AG04449 (cell line): ENCODE results near the gene ESRRA.

Experiments used
- CTCF ChIA-PET: fragments of 350-600 bp; formaldehyde crosslinking; extraction: SDS; loops from one replicate; lab custom pipeline; 2021; ENCODE audit warnings: antibody characterized with exemption; lab: Yijun Ruan, JAX
- POLR2A ChIA-PET: fragments of 400-600, 350-600 bp; formaldehyde crosslinking; extraction: SDS; loops from one replicate; lab custom pipeline; 2020; ENCODE audit warnings: antibody characterized with exemption, inconsistent platforms; lab: Yijun Ruan, JAX
- DNase-seq: peaks from one replicate; pipeline ENCODE4 v3.0.0-alpha.2; 2010; ENCODE audit warnings: low read depth, low spot score
- H3K4me3 ChIP-seq: 2 replicates; pipeline ENCODE4 v1.5.1; 2011; ENCODE audit warnings: low read depth, mild to moderate bottlenecking, control low read depth, low read length
- TF ChIP-seq, protein P1 (sequence below): IDR thresholded peaks from one replicate; pipeline ENCODE4 v1.5.1; 2011; ENCODE audit warnings: mild to moderate bottlenecking, moderate library complexity, low read length, control low read depth, inconsistent platforms; ENCODE audit not compliant: insufficient read depth; ENCODE audit errors: missing control alignments

Gene ESRRA

DNA sequence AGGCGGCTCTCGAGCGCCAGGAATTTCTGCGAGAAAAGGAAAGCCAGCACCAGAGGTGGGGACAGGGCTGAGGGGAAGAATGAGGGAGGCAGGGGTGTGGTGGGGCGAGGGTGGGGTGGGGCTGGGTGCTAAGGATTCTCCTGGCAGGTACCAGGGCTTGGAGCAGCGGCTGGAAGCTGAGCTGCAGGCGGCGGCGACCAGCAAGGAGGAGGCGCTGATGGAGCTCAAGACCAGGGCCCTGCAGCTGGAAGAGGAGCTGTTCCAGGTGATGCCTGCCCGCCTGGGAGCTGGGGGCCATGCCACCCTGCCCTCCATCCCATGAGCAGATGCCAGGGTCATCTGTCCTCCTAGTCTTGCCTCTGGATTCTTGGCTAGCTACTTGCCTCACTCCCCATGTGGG is 44.1 kb downstream of the ESRRA start:
- no peak for DNase-seq
- ChIA-PET POLR2A (no interaction called here), CTCF (interaction anchor here (12.3 to 21.8 kb wide), 3 partner anchors 2 to 46 kb away, joined by 127 to 414 read pairs (median 414); partner anchors contain the start of genes CCDC88B, ESRRA and RPS6KA4)
- TF ChIP-seq, protein P1, sequence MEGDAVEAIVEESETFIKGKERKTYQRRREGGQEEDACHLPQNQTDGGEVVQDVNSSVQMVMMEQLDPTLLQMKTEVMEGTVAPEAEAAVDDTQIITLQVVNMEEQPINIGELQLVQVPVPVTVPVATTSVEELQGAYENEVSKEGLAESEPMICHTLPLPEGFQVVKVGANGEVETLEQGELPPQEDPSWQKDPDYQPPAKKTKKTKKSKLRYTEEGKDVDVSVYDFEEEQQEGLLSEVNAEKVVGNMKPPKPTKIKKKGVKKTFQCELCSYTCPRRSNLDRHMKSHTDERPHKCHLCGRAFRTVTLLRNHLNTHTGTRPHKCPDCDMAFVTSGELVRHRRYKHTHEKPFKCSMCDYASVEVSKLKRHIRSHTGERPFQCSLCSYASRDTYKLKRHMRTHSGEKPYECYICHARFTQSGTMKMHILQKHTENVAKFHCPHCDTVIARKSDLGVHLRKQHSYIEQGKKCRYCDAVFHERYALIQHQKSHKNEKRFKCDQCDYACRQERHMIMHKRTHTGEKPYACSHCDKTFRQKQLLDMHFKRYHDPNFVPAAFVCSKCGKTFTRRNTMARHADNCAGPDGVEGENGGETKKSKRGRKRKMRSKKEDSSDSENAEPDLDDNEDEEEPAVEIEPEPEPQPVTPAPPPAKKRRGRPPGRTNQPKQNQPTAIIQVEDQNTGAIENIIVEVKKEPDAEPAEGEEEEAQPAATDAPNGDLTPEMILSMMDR, result no peak
- H3K4me3 ChIP-seq, result no peak overlapping the region

DNA sequence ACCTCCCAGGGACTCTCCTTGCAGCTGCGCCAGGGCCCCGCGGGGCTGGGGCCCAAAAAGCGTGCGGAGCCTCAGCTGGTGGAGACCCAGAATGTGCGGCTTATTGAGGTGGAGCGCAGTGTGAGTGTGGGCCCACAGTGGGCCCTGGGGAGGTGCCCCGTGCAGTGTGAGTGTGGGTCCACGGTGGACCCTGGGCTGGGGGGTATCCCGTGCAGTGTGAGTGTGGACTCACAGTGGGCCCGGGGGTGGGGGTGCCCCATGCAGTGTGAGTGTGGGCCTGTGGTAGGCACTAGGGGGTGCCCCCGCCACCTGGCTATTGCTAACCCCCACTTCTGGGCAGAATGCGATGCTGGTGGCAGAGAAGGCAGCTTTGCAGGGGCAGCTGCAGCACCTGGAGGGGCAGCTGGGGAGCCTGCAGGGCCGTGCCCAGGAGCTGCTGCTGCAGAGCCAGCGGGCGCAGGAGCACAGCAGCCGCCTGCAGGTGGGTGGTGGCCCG is 45.9 kb downstream of the ESRRA start:
- CTCF ChIA-PET, result interaction anchor here (1.3 to 21.8 kb wide), 4 partner anchors 12 to 100 kb away, joined by 3 to 414 read pairs (median 65); partner anchors contain the start of genes CCDC88B, ESRRA and PLCB3
- TF ChIP-seq, protein P1, result no peak
- no peak overlapping the region for H3K4me3 ChIP-seq
- DNase-seq, result no peak
- POLR2A ChIA-PET, result no interaction called here

DNA sequence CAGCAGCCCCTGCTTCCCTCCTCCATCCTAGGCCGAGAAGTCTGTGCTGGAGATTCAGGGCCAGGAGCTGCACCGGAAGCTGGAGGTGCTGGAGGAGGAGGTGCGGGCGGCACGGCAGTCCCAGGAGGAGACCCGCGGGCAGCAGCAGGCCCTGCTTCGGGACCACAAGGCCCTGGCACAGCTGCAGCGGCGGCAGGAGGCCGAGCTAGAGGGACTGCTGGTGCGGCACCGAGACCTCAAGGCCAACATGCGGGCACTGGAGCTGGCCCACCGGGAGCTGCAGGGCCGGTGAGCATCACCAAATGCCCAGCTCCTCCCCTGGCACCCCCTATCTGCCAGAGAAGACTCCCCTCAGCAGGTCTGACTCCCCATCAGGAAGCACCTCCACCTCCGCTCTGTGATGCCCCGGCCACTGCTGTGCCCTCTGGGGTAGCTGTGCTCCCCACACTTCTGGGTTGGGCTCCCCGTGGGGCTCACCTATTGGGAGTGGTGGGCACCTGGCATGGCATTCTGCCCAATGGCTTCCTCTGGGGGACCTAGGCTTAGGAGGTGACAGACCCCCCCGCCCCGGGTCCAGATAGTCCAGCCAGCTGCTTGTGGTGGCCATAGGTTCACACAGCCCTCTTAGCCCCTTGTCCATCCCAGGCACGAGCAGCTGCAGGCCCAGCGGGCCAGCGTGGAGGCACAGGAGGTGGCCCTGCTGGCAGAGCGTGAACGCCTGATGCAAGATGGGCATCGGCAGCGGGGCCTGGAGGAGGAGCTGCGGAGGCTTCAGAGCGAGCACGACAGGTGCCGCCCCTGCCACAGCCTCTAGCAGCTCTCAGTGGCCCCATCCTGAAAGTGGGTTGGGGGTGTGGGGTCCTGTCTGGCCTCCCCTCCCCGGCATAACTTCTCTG is 47.0 kb downstream of the ESRRA start:
- CTCF ChIA-PET, result interaction anchor here (1.4 to 21.8 kb wide), 7 partner anchors 13 to 147 kb away, joined by 3 to 414 read pairs (median 47); partner anchors contain the start of genes CCDC88B, ESRRA, FERMT3 and PLCB3
- no peak overlapping the region for H3K4me3 ChIP-seq
- no peak for DNase-seq
- TF ChIP-seq, protein P1, result no peak
- POLR2A ChIA-PET, result interaction anchor here (0.6 kb wide), 1 partner anchor 81 kb away, joined by 3 read pairs; no protein-coding TSS in a partner anchor

DNA sequence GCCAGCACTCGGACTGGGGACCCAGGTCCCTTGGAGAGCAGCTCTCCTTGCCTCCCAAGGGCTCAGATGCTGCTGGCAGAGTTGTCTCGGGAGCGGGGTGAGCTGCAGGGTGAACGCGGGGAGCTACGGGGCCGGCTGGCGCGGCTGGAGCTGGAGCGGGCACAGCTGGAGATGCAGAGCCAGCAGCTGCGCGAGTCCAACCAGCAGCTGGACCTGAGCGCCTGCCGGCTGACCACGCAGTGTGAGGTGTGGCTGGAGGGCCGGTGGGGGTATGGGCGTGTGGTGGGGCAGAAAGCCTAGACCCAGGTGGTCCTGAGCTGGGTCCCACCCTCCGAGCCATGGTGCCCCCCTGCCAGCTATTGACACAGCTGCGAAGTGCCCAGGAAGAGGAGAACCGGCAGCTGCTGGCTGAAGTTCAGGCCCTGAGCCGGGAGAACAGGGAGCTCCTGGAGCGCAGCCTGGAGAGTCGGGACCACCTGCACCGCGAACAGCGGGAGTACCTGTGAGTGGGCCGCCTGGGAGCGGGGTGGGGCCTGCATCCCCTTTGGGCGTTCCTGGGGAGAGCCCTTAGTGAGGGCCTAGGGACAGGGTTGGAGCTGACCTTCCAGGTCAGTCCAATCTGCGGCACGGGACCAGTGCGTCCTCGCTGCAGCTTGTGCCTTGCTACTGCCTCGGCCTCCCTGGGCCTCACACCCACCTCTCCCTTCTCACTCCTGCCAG is 47.8 kb downstream of the ESRRA start:
- CTCF ChIA-PET, result interaction anchor here (1.7 to 21.8 kb wide), 8 partner anchors 13 to 148 kb away, joined by 9 to 414 read pairs (median 46); partner anchors contain the start of genes CCDC88B, ESRRA, FERMT3 and PLCB3
- no peak overlapping the region for H3K4me3 ChIP-seq
- POLR2A ChIA-PET, result interaction anchor here (1.0 to 1.1 kb wide), 2 partner anchors 35 to 82 kb away, joined by 3 to 5 read pairs; partner anchors contain the start of genes PRDX5 and TRMT112
- TF ChIP-seq, protein P1, result no peak
- DNase-seq, result no peak

DNA sequence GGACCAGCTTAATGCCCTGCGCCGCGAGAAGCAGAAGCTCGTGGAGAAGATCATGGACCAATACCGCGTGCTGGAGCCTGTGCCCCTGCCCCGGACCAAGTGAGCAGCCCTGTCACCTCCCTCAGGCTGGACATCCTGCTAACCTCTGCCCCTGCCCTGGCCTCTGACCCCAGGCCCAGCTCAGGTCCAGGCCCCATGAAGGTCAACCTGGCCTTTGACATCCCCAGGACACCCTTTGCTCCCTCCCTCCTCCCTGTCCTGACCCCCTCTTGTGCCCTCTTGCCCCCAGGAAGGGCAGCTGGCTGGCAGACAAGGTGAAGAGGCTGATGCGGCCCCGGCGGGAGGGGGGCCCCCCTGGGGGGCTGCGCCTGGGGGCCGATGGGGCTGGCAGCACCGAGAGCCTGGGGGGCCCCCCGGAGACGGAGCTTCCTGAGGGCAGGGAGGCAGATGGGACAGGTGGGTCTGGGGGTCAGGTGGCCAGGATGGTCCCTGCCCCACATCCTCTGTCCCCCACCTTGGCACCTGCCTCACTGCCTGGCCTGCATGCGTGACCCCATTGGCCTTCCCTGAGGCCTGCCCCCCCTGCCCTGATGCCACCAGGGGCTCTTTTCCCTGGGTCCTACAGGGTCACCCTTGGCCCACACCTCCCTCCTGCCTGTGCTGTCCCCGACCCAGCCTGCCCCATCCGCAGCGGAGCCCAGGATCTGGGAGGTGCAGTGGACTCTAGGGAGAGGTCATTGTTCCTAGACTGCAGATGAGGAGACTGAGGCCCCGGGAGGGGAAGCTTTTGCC is 48.6 kb downstream of the ESRRA start:
- TF ChIP-seq, protein P1, result no peak
- CTCF ChIA-PET, result interaction anchor here (0.8 to 21.8 kb wide), 19 partner anchors 12 to 335 kb away, joined by 3 to 414 read pairs (median 10); partner anchors contain the start of genes BAD, CCDC88B, ESRRA and FERMT3
- H3K4me3 ChIP-seq, result no peak overlapping the region
- POLR2A ChIA-PET, result interaction anchor here (1.0 to 1.5 kb wide), 4 partner anchors 36 to 168 kb away, joined by 3 to 7 read pairs (median 4); partner anchors contain the start of genes PRDX5, STIP1 and TRMT112
- no peak for DNase-seq
